MM.1S (cell line): ENCODE measurements around the gene PTPRD.

Experiments used
- DNase-seq: peaks from one replicate; pipeline ENCODE4 v3.0.0-alpha.2; 2015
- H2AFZ ChIP-seq: fragments of 300-600 bp; sonication (generic); 2 replicates; pipeline ENCODE4 v1.6.0; 2016; ENCODE audit warnings: antibody characterized with exemption, low read length
- H3F3A ChIP-seq: fragments of 300-600 bp; sonication (generic); 2 replicates; pipeline ENCODE4 v1.6.1; 2016; ENCODE audit warnings: mild to moderate bottlenecking, antibody characterized with exemption, low read length, moderate library complexity, mixed read lengths; ENCODE audit not compliant: insufficient read depth
- H3K27ac ChIP-seq: fragments of 300-600 bp; sonication (generic); 2 replicates; pipeline ENCODE4 v1.5.1; 2016; ENCODE audit warnings: mild to moderate bottlenecking, low read length
- H3K27me3 ChIP-seq: fragments of 300-600 bp; sonication (generic); replicated peaks from 2 replicates; pipeline ENCODE4 v1.6.0; 2016; ENCODE audit warnings: low read length; ENCODE audit not compliant: insufficient read depth
- H3K36me3 ChIP-seq: fragments of 300-600 bp; sonication (generic); replicated peaks from 2 replicates; pipeline ENCODE4 v1.6.1; 2016; ENCODE audit warnings: mild to moderate bottlenecking, low read length, mixed read lengths; ENCODE audit not compliant: insufficient read depth
- H3K4me1 ChIP-seq: fragments of 300-600 bp; sonication (generic); 2 replicates; pipeline ENCODE4 v1.6.1; 2016; ENCODE audit warnings: low read length, mixed read lengths
- H3K4me2 ChIP-seq: fragments of 300-600 bp; sonication (generic); 2 replicates; pipeline ENCODE4 v1.6.0; 2016; ENCODE audit warnings: low read depth, low read length
- H3K4me3 ChIP-seq: fragments of 300-600 bp; sonication (generic); 2 replicates; pipeline ENCODE4 v1.5.1; 2016; ENCODE audit warnings: low read length, mixed read lengths
- H3K79me2 ChIP-seq: fragments of 300-600 bp; sonication (generic); 2 replicates; pipeline ENCODE4 v1.6.1; 2016; ENCODE audit warnings: mixed run types, low read length, mixed read lengths
- H3K9ac ChIP-seq: fragments of 300-600 bp; sonication (generic); 2 replicates; pipeline ENCODE4 v1.6.1; 2016; ENCODE audit warnings: low read length, mixed read lengths
- H3K9me2 ChIP-seq: fragments of 300-600 bp; sonication (generic); replicated peaks from 2 replicates; pipeline ENCODE4 v1.6.1; 2016; ENCODE audit warnings: mild to moderate bottlenecking, low read length, mixed read lengths; ENCODE audit not compliant: insufficient read depth
- H3K9me3 ChIP-seq: fragments of 300-600 bp; sonication (generic); replicated peaks from 2 replicates; pipeline ENCODE4 v1.6.1; 2016; ENCODE audit warnings: mild to moderate bottlenecking, low read length, mixed read lengths; ENCODE audit not compliant: insufficient read depth
- H4K20me1 ChIP-seq: fragments of 300-600 bp; sonication (generic); 2 replicates; pipeline ENCODE4 v1.6.1; 2016; ENCODE audit warnings: mild to moderate bottlenecking, low read length, moderate library complexity, mixed read lengths; ENCODE audit not compliant: insufficient read depth
- EZH2 ChIP-seq: fragments of 300-600 bp; sonication (generic); optimal IDR thresholded peaks from 2 replicates; pipeline ENCODE3; 2017; ENCODE audit warnings: low read depth, mild to moderate bottlenecking, antibody characterized with exemption, low read length, mixed read lengths
- EZH2phosphoT487 ChIP-seq: fragments of 300-600 bp; sonication (generic); IDR thresholded peaks from 2 replicates; pipeline ENCODE4 v1.6.1; 2018; ENCODE audit warnings: antibody characterized with exemption, low read length
- TF ChIP-seq, protein P1 (sequence below): fragments of 300-600 bp; sonication (generic); IDR thresholded peaks from 2 replicates; pipeline ENCODE4 v1.5.1; 2016; ENCODE audit warnings: antibody characterized with exemption, low read length, mixed read lengths

The PTPRD gene

GRCh38 chr9:8571643-8572042 is 2041.2 kb downstream of the PTPRD start:
- H2AFZ ChIP-seq = no peak overlapping the region
- no peak for DNase-seq
- H3F3A ChIP-seq = no peaks in the 10 kb centered on the region
- no peaks in the 10 kb centered on the region for H4K20me1 ChIP-seq
- H3K9me3 ChIP-seq = no peaks in the 10 kb centered on the region
- no peaks in the 10 kb centered on the region for H3K27me3 ChIP-seq
- no peaks in the 10 kb centered on the region for H3K36me3 ChIP-seq
- no peak overlapping the region for H3K4me3 ChIP-seq
- no peak overlapping the region for H3K27ac ChIP-seq
- H3K4me1 ChIP-seq = no peaks in the 10 kb centered on the region
- no peaks in the 10 kb centered on the region for H3K9me2 ChIP-seq
- TF ChIP-seq EZH2phosphoT487 = no peak
- no peak for TF ChIP-seq EZH2
- TF ChIP-seq, protein P1, sequence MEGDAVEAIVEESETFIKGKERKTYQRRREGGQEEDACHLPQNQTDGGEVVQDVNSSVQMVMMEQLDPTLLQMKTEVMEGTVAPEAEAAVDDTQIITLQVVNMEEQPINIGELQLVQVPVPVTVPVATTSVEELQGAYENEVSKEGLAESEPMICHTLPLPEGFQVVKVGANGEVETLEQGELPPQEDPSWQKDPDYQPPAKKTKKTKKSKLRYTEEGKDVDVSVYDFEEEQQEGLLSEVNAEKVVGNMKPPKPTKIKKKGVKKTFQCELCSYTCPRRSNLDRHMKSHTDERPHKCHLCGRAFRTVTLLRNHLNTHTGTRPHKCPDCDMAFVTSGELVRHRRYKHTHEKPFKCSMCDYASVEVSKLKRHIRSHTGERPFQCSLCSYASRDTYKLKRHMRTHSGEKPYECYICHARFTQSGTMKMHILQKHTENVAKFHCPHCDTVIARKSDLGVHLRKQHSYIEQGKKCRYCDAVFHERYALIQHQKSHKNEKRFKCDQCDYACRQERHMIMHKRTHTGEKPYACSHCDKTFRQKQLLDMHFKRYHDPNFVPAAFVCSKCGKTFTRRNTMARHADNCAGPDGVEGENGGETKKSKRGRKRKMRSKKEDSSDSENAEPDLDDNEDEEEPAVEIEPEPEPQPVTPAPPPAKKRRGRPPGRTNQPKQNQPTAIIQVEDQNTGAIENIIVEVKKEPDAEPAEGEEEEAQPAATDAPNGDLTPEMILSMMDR = no peak
- no peak overlapping the region for H3K4me2 ChIP-seq
- H3K9ac ChIP-seq = no peak overlapping the region
- H3K79me2 ChIP-seq = no peaks in the 10 kb centered on the region

DNA sequence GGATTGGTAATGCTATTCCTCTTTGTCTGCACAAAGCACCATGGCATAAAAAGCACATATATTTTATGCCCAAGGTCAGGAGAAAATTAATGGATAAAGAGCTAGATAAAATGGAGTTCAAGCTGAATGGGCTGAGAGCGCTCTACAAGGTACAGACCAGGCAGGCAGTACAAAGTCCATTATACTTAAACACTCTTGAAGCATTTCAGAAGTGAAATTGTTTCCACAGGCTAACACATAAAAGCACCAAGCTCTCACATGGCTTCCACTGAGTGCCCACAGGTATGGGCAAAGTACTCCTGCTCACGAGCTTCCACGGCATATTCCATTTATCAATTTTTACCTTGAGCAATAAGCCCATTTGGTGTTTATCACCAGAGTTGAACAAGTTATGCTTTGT is 2042.0 kb downstream of the PTPRD start:
- H3K79me2 ChIP-seq = no peaks in the 10 kb centered on the region
- no peak overlapping the region for H3K4me2 ChIP-seq
- H2AFZ ChIP-seq = no peak overlapping the region
- no peaks in the 10 kb centered on the region for H3K4me1 ChIP-seq
- TF ChIP-seq EZH2phosphoT487 = no peak
- TF ChIP-seq, protein P1 = no peak
- TF ChIP-seq EZH2 = no peak
- H4K20me1 ChIP-seq = no peaks in the 10 kb centered on the region
- H3K4me3 ChIP-seq = no peak overlapping the region
- no peak overlapping the region for H3K9ac ChIP-seq
- DNase-seq = no peak
- H3K27me3 ChIP-seq = no peaks in the 10 kb centered on the region
- H3K27ac ChIP-seq = no peak overlapping the region
- H3K9me3 ChIP-seq = no peaks in the 10 kb centered on the region
- no peaks in the 10 kb centered on the region for H3F3A ChIP-seq
- no peaks in the 10 kb centered on the region for H3K36me3 ChIP-seq
- no peaks in the 10 kb centered on the region for H3K9me2 ChIP-seq

- Histone ChIP-seq H3F3A (no peaks in the 10 kb centered on the region; the same call in 1 of the 2 replicates), H4K20me1 (no peaks in the 10 kb centered on the region), H3K4me2 (no peak overlapping the region), H3K79me2 (no peaks in the 10 kb centered on the region), H3K9me3 (no peaks in the 10 kb centered on the region), H3K9me2 (no peaks in the 10 kb centered on the region), H3K4me3 (no peak overlapping the region), H3K27me3 (no peaks in the 10 kb centered on the region), H3K27ac (no peak overlapping the region), H3K4me1 (no peaks in the 10 kb centered on the region), H3K9ac (no peak overlapping the region), H3K36me3 (no peaks in the 10 kb centered on the region), H2AFZ (no peak overlapping the region)
- no peak for DNase-seq
- TF ChIP-seq EZH2phosphoT487 = no peak
- TF ChIP-seq EZH2 = no peak
- TF ChIP-seq, protein P1 = no peak
These were observed 2043.0 kb downstream of the PTPRD start for GRCh38 chr9:8569823-8570222.
